Measurements from ENCODE around the gene ATG12. TPM values are rescaled to one million over a fixed set of nuclear protein-coding genes. Genes with fewer than 3 reads are reported as not detected.

The ATG12 gene
- total RNA-seq, 1 experiment from 2014 or later, result 52.0 TPM

- CTCF ChIA-PET, result no interaction called here
- TF ChIP-seq SIN3A (IDR thresholded peaks at IDR 0.05; ENCODE audit: borderline replicate concordance, insufficient read depth, low read depth, low read length) (no peak), POLR2AphosphoS5 (IDR thresholded peaks at IDR 0.05; ENCODE audit: low read depth, low read length) (no peak), REST (IDR thresholded peaks at IDR 0.05; ENCODE audit: insufficient read depth in 1 of 2, low read depth in 2 of 2, low read length in 1 of 2) (no peak), CTCF (IDR thresholded peaks at IDR 0.05) (no peak), TCF7L2 (IDR thresholded peaks at IDR 0.05; ENCODE audit: low read depth, low read length) (no peak)
- Histone ChIP-seq H3K27ac (ENCODE audit: low read length) (no peak overlapping the region), H3K27me3 (ENCODE audit: control insufficient read depth, insufficient read depth, low read length) (peaks cover 4% of the 10 kb centered on the region), H3K9me3 (ENCODE audit: control insufficient read depth, insufficient read depth, low read depth, low read length) (no peaks in the 10 kb centered on the region), H3K4me3 (ENCODE audit: low read depth in 2 of 2, low read length in 2 of 2) (no peak overlapping the region), H3K4me1 (ENCODE audit: control insufficient read depth, insufficient read depth, low read length) (no peaks in the 10 kb centered on the region), H3K36me3 (ENCODE audit: control insufficient read depth, insufficient read depth, low read length) (no peaks in the 10 kb centered on the region)
- in situ Hi-C loops (cut with HindIII; ENCODE audit: low pct_unique_long_range_greater_than_20kb, low sequenced_read_pairs) (no loop called here), intact Hi-C loops (cut with micrococcal nuclease; ENCODE audit: unreplicated experiment) (no loop called here)
- DNase-seq (ENCODE audit: low read depth, low spot score) (no peak), ATAC-seq (no peak)
- BruUV-seq (replicated peaks), result no TSS peak
- POLR2A ChIA-PET, result no interaction called here
Measured at GRCh38 chr5:115807654-115808052, 33.7 kb downstream of the ATG12 start.

- H3K4me3 ChIP-seq (ENCODE audit: low read depth in 2 of 2, low read length in 2 of 2), result no peak overlapping the region
- DNase-seq (ENCODE audit: low read depth, low spot score) (no peak), ATAC-seq (no peak)
- peaks cover 3% of the 10 kb centered on the region for H3K27me3 ChIP-seq (ENCODE audit: control insufficient read depth, insufficient read depth, low read length)
- intact Hi-C loops (cut with micrococcal nuclease; ENCODE audit: unreplicated experiment), result no loop called here
- no TSS peak for BruUV-seq (replicated peaks)
- no peaks in the 10 kb centered on the region for H3K4me1 ChIP-seq (ENCODE audit: control insufficient read depth, insufficient read depth, low read length)
- no peaks in the 10 kb centered on the region for H3K9me3 ChIP-seq (ENCODE audit: control insufficient read depth, insufficient read depth, low read depth, low read length)
- H3K36me3 ChIP-seq (ENCODE audit: control insufficient read depth, insufficient read depth, low read length), result no peaks in the 10 kb centered on the region
- ChIA-PET CTCF (no interaction called here), POLR2A (no interaction called here)
- no peak overlapping the region for H3K27ac ChIP-seq (ENCODE audit: low read length)
- in situ Hi-C loops (cut with HindIII; ENCODE audit: low pct_unique_long_range_greater_than_20kb, low sequenced_read_pairs), result no loop called here
- TF ChIP-seq CTCF (IDR thresholded peaks at IDR 0.05) (no peak), POLR2AphosphoS5 (IDR thresholded peaks at IDR 0.05; ENCODE audit: low read depth, low read length) (no peak), SIN3A (IDR thresholded peaks at IDR 0.05; ENCODE audit: borderline replicate concordance, insufficient read depth, low read depth, low read length) (no peak)
Measured at GRCh38 chr5:115806986-115807653, 34.2 kb downstream of the ATG12 start.

Measured in Panc1 (cell line).